Testis (tissue), 3 donors: Measurements from ENCODE around the gene IGF2R. TPM values are rescaled to one million over a fixed set of nuclear protein-coding genes. Genes with fewer than 3 reads are reported as not detected.
A peak's percentile ranks its signal among the peaks of the same experiment; 100 is the strongest.

Experiments used
- DNase-seq: peaks from one replicate; pipeline ENCODE4 v3.0.0-alpha.2; 2019
- H3K27ac ChIP-seq, 2 donors: fragments of 200-600 bp; sonication (generic); one replicate each; pipeline ENCODE4 v1.5.1; 2019
- H3K27me3 ChIP-seq: fragments of 200-600 bp; sonication (generic); one replicate; pipeline ENCODE4 v1.5.1; 2019
- H3K36me3 ChIP-seq: fragments of 200-600 bp; sonication (generic); one replicate; pipeline ENCODE4 v1.5.1; 2017; ENCODE audit warnings: low read depth; ENCODE audit errors: missing control alignments
- H3K4me1 ChIP-seq: fragments of 200-600 bp; sonication (generic); one replicate; pipeline ENCODE4 v1.5.1; 2019
- H3K4me3 ChIP-seq, 2 donors: fragments of 200-600 bp; sonication (generic); one replicate each; pipeline ENCODE4 v1.5.1; 2017 to 2019
- H3K9me3 ChIP-seq: fragments of 200-600 bp; sonication (generic); one replicate; pipeline ENCODE4 v1.5.1; 2017
- POLR2A ChIP-seq: fragments of 450-650 bp; IDR thresholded peaks from one replicate; pipeline ENCODE4 v1.6.1; 2017; ENCODE audit warnings: antibody characterized with exemption, mild to moderate bottlenecking, moderate library complexity
- WGBS, 2 donors: methylation state at CpG; one replicate each; pipeline ENCODE4 v1.1.5; 2018; 5-methylcytosine and 5-hydroxymethylcytosine counted together
- intact Hi-C: fragments of 100-400 bp; cut with DNase I; formaldehyde crosslinking; loops from one replicate; pipeline ENCODE4 v1.15.1; 2023; ENCODE audit warnings: low total_unique reads
- polyA plus RNA-seq: library from polyadenylated mRNA; stranded (reverse); fragments of 350-450 nt; fragmentation: Illumina TruSeq; extraction: RNeasy Lipid Tissue Mini Kit (QIAGEN cat#74804); gene quantifications from one replicate; pipeline ENCODE4 v1.2.3, GENCODE V29; 2014; ENCODE audit warnings: low read depth, low replicate concordance; ENCODE audit not compliant: insufficient read depth
- total RNA-seq, 2 donors: library from RNA; depleted of rRNA; stranded (reverse); fragments of >200 nt; gene quantifications; one replicate each; pipeline ENCODE4 v1.2.3, GENCODE V29; 2016
- TF ChIP-seq, protein P1 (sequence below), 3 experiments: fragments of 450-650 bp in 2 of 3; fragments of 200-600 bp in 1 of 3; sonication (generic) in 1 of 3; IDR thresholded peaks; one replicate each; pipeline ENCODE4 v1.5.1; 2016 to 2019; ENCODE audit warnings: antibody characterized with exemption in 3 of 3, mild to moderate bottlenecking in 2 of 3, moderate library complexity in 1 of 3

Gene IGF2R
- total and polyA plus RNA-seq, 3 donors from 2014 or later, result 47.3 to 109 (median 84.6) TPM

DNA sequence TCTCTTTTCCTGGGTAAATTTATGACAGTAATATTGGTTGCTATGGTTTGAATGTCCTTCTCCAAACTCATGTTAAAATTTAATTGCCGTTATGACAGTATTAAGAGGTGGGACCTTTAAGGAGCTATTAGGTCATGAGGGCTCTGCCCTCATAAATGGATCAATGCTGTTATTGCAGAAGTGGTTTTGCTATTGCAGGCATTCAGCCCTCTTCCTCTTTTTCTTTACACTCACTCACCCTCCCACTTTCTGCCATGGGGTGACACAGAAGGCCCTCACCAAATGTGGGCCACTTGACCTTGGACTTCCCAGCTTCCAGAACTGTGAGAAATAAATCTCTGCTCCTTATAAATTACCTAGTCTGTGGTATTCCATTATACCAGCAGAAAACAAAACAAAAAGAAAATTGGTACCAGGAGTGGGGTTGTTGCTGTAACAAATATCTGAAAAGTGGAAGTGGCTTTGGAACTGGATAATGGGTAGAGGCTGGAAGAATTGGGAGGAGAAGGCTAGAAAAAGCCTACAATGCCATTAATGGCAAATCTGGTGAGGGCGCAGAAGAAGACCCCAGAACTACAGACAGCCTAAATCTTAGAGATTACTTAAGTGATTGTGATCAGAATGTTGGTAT, 24.8 kb upstream of the IGF2R start:
- peaks cover 9% of the 10 kb centered on the region for H3K4me1 ChIP-seq
- intact Hi-C loops, result no loop called here

DNA sequence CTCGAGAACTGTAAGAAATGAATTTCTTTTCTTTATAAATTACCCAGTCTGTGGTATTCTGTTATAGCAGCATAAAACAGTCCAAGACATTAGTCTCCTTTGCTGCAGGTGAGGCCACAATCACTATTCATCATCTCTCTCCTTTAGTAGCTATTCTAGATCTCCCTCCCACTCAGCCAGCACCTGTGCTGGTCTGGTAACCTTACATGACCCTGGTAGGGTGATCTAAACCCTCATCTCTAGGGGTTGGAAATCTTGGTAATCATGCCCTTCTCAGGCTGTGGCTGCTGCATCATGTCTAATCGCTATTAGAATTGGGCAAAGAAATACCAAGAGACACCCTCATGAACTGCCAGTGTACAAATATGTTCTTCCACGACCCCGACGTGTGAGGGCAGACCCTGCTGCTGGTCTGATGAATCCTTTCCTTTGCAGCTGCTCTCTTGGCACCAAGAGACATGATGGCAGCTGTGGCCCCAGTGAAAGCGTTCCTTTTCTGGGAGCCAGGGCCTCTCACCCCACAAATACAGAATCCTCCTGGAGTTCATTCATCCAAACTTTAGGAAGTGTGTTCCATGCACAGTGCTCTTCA, 23.0 kb upstream of the IGF2R start:
- Histone ChIP-seq H3K36me3 (no peaks in the 10 kb centered on the region), H3K4me3 (no peak overlapping the region), H3K4me1 (peaks cover 6% of the 10 kb centered on the region), H3K27ac (no peak overlapping the region), H3K27me3 (no peaks in the 10 kb centered on the region), H3K9me3 (no peaks in the 10 kb centered on the region)
- TF ChIP-seq, protein P1, sequence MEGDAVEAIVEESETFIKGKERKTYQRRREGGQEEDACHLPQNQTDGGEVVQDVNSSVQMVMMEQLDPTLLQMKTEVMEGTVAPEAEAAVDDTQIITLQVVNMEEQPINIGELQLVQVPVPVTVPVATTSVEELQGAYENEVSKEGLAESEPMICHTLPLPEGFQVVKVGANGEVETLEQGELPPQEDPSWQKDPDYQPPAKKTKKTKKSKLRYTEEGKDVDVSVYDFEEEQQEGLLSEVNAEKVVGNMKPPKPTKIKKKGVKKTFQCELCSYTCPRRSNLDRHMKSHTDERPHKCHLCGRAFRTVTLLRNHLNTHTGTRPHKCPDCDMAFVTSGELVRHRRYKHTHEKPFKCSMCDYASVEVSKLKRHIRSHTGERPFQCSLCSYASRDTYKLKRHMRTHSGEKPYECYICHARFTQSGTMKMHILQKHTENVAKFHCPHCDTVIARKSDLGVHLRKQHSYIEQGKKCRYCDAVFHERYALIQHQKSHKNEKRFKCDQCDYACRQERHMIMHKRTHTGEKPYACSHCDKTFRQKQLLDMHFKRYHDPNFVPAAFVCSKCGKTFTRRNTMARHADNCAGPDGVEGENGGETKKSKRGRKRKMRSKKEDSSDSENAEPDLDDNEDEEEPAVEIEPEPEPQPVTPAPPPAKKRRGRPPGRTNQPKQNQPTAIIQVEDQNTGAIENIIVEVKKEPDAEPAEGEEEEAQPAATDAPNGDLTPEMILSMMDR (IDR thresholded peaks at IDR 0.05), result no peak
- no peak for TF ChIP-seq POLR2A
- intact Hi-C loops, result no loop called here
- DNase-seq, result no peak
- 88 to 94% methylated on average over 5 to 6 of the region's 6 CpGs for WGBS, 2 donors

More for the DNA sequence above, 24.8 kb upstream of the IGF2R start:
- peak overlapping the region in 1 of 2 donors; percentile 48 for H3K27ac ChIP-seq
- no peaks in the 10 kb centered on the region for H3K36me3 ChIP-seq
- no peak overlapping the region for H3K4me3 ChIP-seq
- 43 to 47% methylated on average over 2 of the region's 2 CpGs for WGBS, 2 donors
- TF ChIP-seq, protein P1 (IDR thresholded peaks at IDR 0.05), result no peak
- TF ChIP-seq POLR2A, result no peak
- no peaks in the 10 kb centered on the region for H3K9me3 ChIP-seq
- H3K27me3 ChIP-seq, result no peaks in the 10 kb centered on the region
- DNase-seq, result no peak

DNA sequence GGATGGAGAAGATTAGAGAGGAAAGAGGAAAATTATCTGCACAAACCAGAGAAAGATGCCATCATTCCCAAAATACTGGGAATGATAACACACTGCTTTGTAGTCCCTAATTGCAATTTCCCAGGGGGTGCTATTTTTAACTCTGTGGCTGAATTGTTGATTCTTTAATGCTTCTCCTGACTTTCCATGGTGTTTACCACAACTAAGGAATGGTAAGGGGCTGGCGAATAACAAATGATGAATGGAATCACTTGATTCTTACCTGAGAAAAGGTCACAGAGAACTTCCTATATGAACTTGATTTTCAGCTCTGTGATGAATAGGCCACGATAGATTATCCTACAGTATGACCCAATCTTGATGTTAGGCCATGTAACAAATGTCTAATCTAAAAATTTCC, 22.0 kb upstream of the IGF2R start:
- no peaks in the 10 kb centered on the region for H3K9me3 ChIP-seq
- no peak overlapping the region for H3K4me3 ChIP-seq
- TF ChIP-seq, protein P1 (IDR thresholded peaks at IDR 0.05), result no peak
- TF ChIP-seq POLR2A, result no peak
- no peaks in the 10 kb centered on the region for H3K27me3 ChIP-seq
- H3K36me3 ChIP-seq, result no peaks in the 10 kb centered on the region
- no peak overlapping the region for H3K27ac ChIP-seq
- peaks cover 6% of the 10 kb centered on the region for H3K4me1 ChIP-seq
- DNase-seq, result no peak
- WGBS, 2 donors, result 91 to 95% methylated on average over 2 of the region's 2 CpGs
- intact Hi-C loops, result no loop called here

DNA sequence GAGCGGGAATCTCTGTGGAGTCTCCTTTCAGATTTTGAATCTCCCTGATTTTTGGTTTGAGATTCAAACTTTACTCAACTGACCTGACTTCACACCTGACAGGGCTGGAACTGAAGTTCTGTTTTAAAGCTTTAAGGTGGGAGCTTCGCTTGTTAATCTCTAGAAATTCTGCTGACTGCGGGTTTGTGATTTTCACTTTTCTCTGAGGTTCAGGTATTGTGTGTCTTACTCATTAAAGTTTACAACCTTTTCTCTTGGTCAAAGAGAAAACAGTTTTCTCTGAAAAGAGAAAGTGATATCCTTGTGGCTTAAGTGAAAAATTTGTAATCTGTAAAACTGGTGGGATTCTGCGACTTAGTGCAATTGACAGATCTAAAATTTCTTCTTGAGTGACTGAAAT, 20.7 kb upstream of the IGF2R start:
- intact Hi-C loops, result no loop called here
- H3K27me3 ChIP-seq, result no peaks in the 10 kb centered on the region
- no peak for TF ChIP-seq POLR2A
- TF ChIP-seq, protein P1 (IDR thresholded peaks at IDR 0.05), result no peak
- no peak overlapping the region for H3K27ac ChIP-seq
- H3K9me3 ChIP-seq, result no peaks in the 10 kb centered on the region
- H3K4me1 ChIP-seq, result no peaks in the 10 kb centered on the region
- H3K4me3 ChIP-seq, result no peak overlapping the region
- H3K36me3 ChIP-seq, result no peaks in the 10 kb centered on the region
- WGBS, 2 donors, result 94 to 95% methylated on average over 4 of the region's 4 CpGs
- no peak for DNase-seq

DNA sequence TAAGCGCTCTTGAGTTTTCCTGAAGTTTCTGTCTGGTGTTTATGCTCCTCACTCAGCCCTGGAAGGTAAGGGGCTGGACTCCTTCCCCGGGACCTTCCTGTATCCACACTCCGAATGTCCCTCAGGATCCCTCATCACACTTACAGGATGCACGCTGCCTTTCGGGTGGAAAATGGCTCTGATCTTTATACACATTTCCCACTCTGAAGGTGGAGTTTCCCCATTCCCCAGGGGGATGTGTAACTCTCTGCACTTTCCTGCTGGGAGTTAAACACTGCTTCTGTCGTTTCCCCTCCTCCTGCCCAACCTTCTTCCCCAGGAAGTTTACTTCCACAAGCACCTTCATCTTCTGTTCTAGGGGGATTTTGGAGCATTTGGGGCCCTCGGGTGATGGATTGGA, 17.1 kb upstream of the IGF2R start:
- Histone ChIP-seq H3K9me3 (no peaks in the 10 kb centered on the region), H3K27me3 (no peaks in the 10 kb centered on the region), H3K4me3 (no peak overlapping the region), H3K36me3 (no peaks in the 10 kb centered on the region), H3K4me1 (no peaks in the 10 kb centered on the region), H3K27ac (no peak overlapping the region)
- no peak for TF ChIP-seq POLR2A
- TF ChIP-seq, protein P1 (IDR thresholded peaks at IDR 0.05), result no peak
- no peak for DNase-seq
- 78 to 85% methylated on average over 7 of the region's 7 CpGs for WGBS, 2 donors
- intact Hi-C loops, result no loop called here
